H1 (cell line): ENCODE measurements around the gene PCNX3. TPM values are rescaled to one million over a fixed set of nuclear protein-coding genes. Genes with fewer than 3 reads are reported as not detected.

Experiments used
- BRCA1 ChIP-seq: IDR thresholded peaks from 2 replicates; pipeline ENCODE4 v1.6.1; 2012; ENCODE audit warnings: low read depth, low read length, improper control_type of control experiment
- CHD1 ChIP-seq: IDR thresholded peaks from 2 replicates; pipeline ENCODE4 v1.6.1; 2012; ENCODE audit warnings: low read depth, low read length, improper control_type of control experiment
- CTCF ChIP-seq, 3 experiments: IDR thresholded peaks; 1 replicate in 2 of 3; 2 replicates in 1 of 3; pipeline versions ENCODE4 v1.5.1 to v1.6.1; 2011; ENCODE audit warnings: low read length in 3 of 3, mild to moderate bottlenecking in 3 of 3, inconsistent platforms in 2 of 3, low read depth in 1 of 3, moderate library complexity in 1 of 3; ENCODE audit not compliant: insufficient read depth in 1 of 3; ENCODE audit errors: control extremely low read depth in 1 of 3
- EZH2 ChIP-seq: fragments of 200-600 bp; sonication (generic); IDR thresholded peaks from 2 replicates; pipeline ENCODE4 v1.7.1; 2012; ENCODE audit warnings: low read depth, mild to moderate bottlenecking, moderate library complexity, low read length, inconsistent platforms; ENCODE audit not compliant: severe bottlenecking
- GABPA ChIP-seq: IDR thresholded peaks from 2 replicates; pipeline ENCODE4 v1.6.1; 2011; ENCODE audit warnings: mild to moderate bottlenecking, low read length, moderate library complexity, borderline replicate concordance; ENCODE audit not compliant: insufficient read depth
- HDAC2 ChIP-seq, 2 experiments: fragments of 300-600 bp in 1 of 2; sonication (generic) in 1 of 2; IDR thresholded peaks; 2 replicates each; pipeline ENCODE4 v1.6.1; 2011 to 2012; ENCODE audit warnings: low read depth in 2 of 2, low read length in 2 of 2, mild to moderate bottlenecking in 2 of 2, moderate library complexity in 2 of 2, borderline replicate concordance in 1 of 2, inconsistent platforms in 1 of 2
- SP1 ChIP-seq: IDR thresholded peaks from 2 replicates; pipeline ENCODE4 v1.6.1; 2011; ENCODE audit warnings: low read depth, low read length
- SUZ12 ChIP-seq: fragments of 200-600 bp; sonication (generic); IDR thresholded peaks from 2 replicates; pipeline ENCODE4 v1.6.1; 2012; ENCODE audit warnings: mild to moderate bottlenecking, inconsistent platforms, low read length, moderate library complexity, mixed read lengths
- polyA plus RNA-seq, 7 experiments: library from polyadenylated mRNA; depleted of rRNA in 3 of 7; stranded (reverse) in 5 of 7; unstranded in 2 of 7; fragments of >200 nt in 5 of 7; fragments of 200-250 nt in 2 of 7; gene quantifications; 1 replicate in 5 of 7; 2 replicates in 1 of 7; 4 replicates in 1 of 7; pipeline versions ENCODE4 v1.2.1 to v1.2.3, GENCODE V29; 2011 to 2013; ENCODE audit warnings: missing spikeins in 2 of 7, mixed read lengths in 2 of 7
- total RNA-seq: library from RNA; stranded (reverse); fragmentation: NEBNext Ultra II Directional; extraction: Animal tissue kit (Norgen Biotek cat#: 25700); gene quantifications from 2 replicates; pipeline ENCODE4 v1.2.1, GENCODE V29; 2021

Gene PCNX3
- total and polyA plus RNA-seq, 2 of the 8 experiments (the other 6 are each of a cell fraction or from before 2014, with no cell fraction given) = 27.2 to 38.8 TPM

GRCh38 chr11:65655570-65656332, 40.2 kb downstream of the PCNX3 start (continued):
- no peak for TF ChIP-seq CTCF (IDR thresholded peaks at IDR 0.05; ENCODE audit: control extremely low read depth in 1 of 3, insufficient read depth in 1 of 3, low read depth in 1 of 3, low read length in 3 of 3)
- TF ChIP-seq CHD1 = no peak
- TF ChIP-seq GABPA = no peak
- no peak for TF ChIP-seq SP1
- TF ChIP-seq HDAC2 (IDR thresholded peaks at IDR 0.05; ENCODE audit: borderline replicate concordance in 1 of 2, low read depth in 2 of 2, low read length in 2 of 2) = no peak
- no peak for TF ChIP-seq EZH2
- no peak for TF ChIP-seq BRCA1
- no peak for TF ChIP-seq SUZ12
- TF ChIP-seq, all 59 proteins: peak for 0
